ENCODE measurements around the gene HSBP1L1. TPM values are rescaled to one million over a fixed set of nuclear protein-coding genes. Genes with fewer than 3 reads are reported as not detected.

The HSBP1L1 gene
- total RNA-seq, 4 donors from 2014 or later = 25.0 to 45.7 (median 41.5) TPM

- TF ChIP-seq EP300 (IDR thresholded peaks at IDR 0.05) (no peak), POLR2AphosphoS5 (IDR thresholded peaks at IDR 0.05) (no peak), POLR2A (IDR thresholded peaks at IDR 0.05) (no peak)
- TF ChIP-seq, protein P1, sequence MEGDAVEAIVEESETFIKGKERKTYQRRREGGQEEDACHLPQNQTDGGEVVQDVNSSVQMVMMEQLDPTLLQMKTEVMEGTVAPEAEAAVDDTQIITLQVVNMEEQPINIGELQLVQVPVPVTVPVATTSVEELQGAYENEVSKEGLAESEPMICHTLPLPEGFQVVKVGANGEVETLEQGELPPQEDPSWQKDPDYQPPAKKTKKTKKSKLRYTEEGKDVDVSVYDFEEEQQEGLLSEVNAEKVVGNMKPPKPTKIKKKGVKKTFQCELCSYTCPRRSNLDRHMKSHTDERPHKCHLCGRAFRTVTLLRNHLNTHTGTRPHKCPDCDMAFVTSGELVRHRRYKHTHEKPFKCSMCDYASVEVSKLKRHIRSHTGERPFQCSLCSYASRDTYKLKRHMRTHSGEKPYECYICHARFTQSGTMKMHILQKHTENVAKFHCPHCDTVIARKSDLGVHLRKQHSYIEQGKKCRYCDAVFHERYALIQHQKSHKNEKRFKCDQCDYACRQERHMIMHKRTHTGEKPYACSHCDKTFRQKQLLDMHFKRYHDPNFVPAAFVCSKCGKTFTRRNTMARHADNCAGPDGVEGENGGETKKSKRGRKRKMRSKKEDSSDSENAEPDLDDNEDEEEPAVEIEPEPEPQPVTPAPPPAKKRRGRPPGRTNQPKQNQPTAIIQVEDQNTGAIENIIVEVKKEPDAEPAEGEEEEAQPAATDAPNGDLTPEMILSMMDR (IDR thresholded peaks at IDR 0.05) = no peak
- H3K4me3 ChIP-seq = no peak overlapping the region
- peak; percentile 62 to 67 for DNase-seq (ENCODE audit: low spot score in 2 of 2)
Measured at GRCh38 chr18:79942786-79943607, 21.4 kb upstream of the HSBP1L1 start.

DNA sequence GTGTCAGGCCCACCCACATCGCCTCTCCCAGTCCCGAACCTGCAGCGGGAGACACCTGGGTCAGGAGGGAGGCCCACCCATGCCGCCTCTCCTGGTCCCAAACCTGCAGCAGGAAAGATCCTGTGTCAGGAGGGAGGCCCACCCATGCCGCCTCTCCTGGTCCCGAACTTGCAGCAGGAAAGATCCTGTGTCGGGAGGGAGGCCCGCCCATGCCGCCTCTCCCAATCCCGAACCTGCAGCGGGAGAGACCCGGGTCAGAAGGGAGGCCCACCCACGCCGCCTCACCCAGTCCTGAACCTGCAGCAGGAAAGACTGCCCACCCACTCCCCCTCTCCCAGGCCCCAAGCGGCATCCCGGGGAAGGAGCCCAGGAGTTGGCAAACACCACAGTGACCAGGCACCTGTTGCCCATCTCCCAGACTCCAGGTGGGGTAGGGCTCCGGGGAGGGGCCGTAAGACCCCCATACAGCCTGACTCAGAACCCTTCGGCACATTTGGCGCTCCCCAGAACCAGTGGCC lies 20.8 kb upstream of the HSBP1L1 start:
- Histone ChIP-seq H3K4me1 (peaks cover 84% of the 10 kb centered on the region), H3K27me3 (no peaks in the 10 kb centered on the region), H3K36me3 (peaks cover 28% of the 10 kb centered on the region), H3K27ac (peak overlapping the region; percentile 31), H3K4me3 (no peak overlapping the region), H3K9me3 (no peaks in the 10 kb centered on the region)
- WGBS = 70% methylated on average over 6 of the region's 20 CpGs
- no peak for TF ChIP-seq POLR2AphosphoS5 (IDR thresholded peaks at IDR 0.05)
- TF ChIP-seq EP300 (IDR thresholded peaks at IDR 0.05) = no peak
- no peak for TF ChIP-seq POLR2A (IDR thresholded peaks at IDR 0.05)
- TF ChIP-seq, protein P1 (IDR thresholded peaks at IDR 0.05) = no peak
- peak; percentile 56 to 79 for DNase-seq (ENCODE audit: low spot score in 2 of 2)

More at GRCh38 chr18:79942786-79943607, 21.4 kb upstream of the HSBP1L1 start:
- peak overlapping the region; percentile 31 for H3K27ac ChIP-seq
- peaks cover 28% of the 10 kb centered on the region for H3K36me3 ChIP-seq
- no peaks in the 10 kb centered on the region for H3K27me3 ChIP-seq
- H3K9me3 ChIP-seq = no peaks in the 10 kb centered on the region
- peaks cover 84% of the 10 kb centered on the region for H3K4me1 ChIP-seq
- WGBS = 78% methylated on average over 18 of the region's 31 CpGs

- H3K36me3 ChIP-seq = peaks cover 28% of the 10 kb centered on the region
- DNase-seq (ENCODE audit: low spot score in 2 of 2) = peak; percentile 54 to 72
- peak overlapping the region; percentile 31 for H3K27ac ChIP-seq
- no peaks in the 10 kb centered on the region for H3K9me3 ChIP-seq
- H3K4me1 ChIP-seq = peaks cover 84% of the 10 kb centered on the region
- no peaks in the 10 kb centered on the region for H3K27me3 ChIP-seq
- WGBS = 48% methylated on average over 5 of the region's 11 CpGs
- no peak overlapping the region for H3K4me3 ChIP-seq
- TF ChIP-seq, protein P1 (IDR thresholded peaks at IDR 0.05) = no peak
- TF ChIP-seq POLR2AphosphoS5 (IDR thresholded peaks at IDR 0.05) (no peak), POLR2A (IDR thresholded peaks at IDR 0.05) (no peak)
Measured at GRCh38 chr18:79944126-79944731, 20.2 kb upstream of the HSBP1L1 start.

- Histone ChIP-seq H3K4me3 (no peak overlapping the region), H3K36me3 (peaks cover 28% of the 10 kb centered on the region), H3K4me1 (peaks cover 89% of the 10 kb centered on the region), H3K27me3 (no peaks in the 10 kb centered on the region), H3K9me3 (no peaks in the 10 kb centered on the region), H3K27ac (peak overlapping the region; percentile 31)
- no peak for TF ChIP-seq EP300 (IDR thresholded peaks at IDR 0.05)
- no peak for TF ChIP-seq POLR2A (IDR thresholded peaks at IDR 0.05)
- TF ChIP-seq, protein P1 (IDR thresholded peaks at IDR 0.05) = no peak
- TF ChIP-seq POLR2AphosphoS5 (IDR thresholded peaks at IDR 0.05) = no peak
- 71% methylated on average over 3 of the region's 3 CpGs for WGBS
- peak in 1 of 2 donors; percentile 55 for DNase-seq (ENCODE audit: low spot score in 2 of 2)
Measured at GRCh38 chr18:79944746-79945117, 19.7 kb upstream of the HSBP1L1 start.
